Ectodermal cell (in vitro differentiated cells): Measurements from ENCODE around the gene NRG3.

Experiments
- H3K27ac ChIP-seq: 2 replicates; pipeline ENCODE4 v1.7.0; 2013; ENCODE audit warnings: mild to moderate bottlenecking, low read depth, low read length; ENCODE audit not compliant: insufficient read depth, poor library complexity, severe bottlenecking
- H3K27me3 ChIP-seq: 2 replicates; pipeline ENCODE4 v1.7.0; 2013; ENCODE audit warnings: mild to moderate bottlenecking, low read length; ENCODE audit not compliant: insufficient read depth, control insufficient read depth, poor library complexity, severe bottlenecking
- H3K36me3 ChIP-seq: one replicate; pipeline ENCODE4 v1.7.0; 2013; ENCODE audit warnings: low read length; ENCODE audit not compliant: control insufficient read depth, insufficient read depth
- H3K4me1 ChIP-seq: one replicate; pipeline ENCODE4 v1.7.0; 2013; ENCODE audit warnings: low read length; ENCODE audit not compliant: control insufficient read depth, insufficient read depth
- H3K4me3 ChIP-seq: 2 replicates; pipeline ENCODE4 v1.7.0; 2013; ENCODE audit warnings: low read depth, low read length, control low read depth; ENCODE audit not compliant: insufficient read depth
- H3K9me3 ChIP-seq: 2 replicates; pipeline ENCODE4 v1.7.0; 2013; ENCODE audit warnings: mild to moderate bottlenecking, low read length, moderate library complexity; ENCODE audit not compliant: control insufficient read depth
- WGBS, 2 experiments: methylation state at CpG; one replicate each; pipeline ENCODE4 v1.1.7; 2013; ENCODE audit warnings: missing lambda C conversion rate in 2 of 2; 5-methylcytosine and 5-hydroxymethylcytosine counted together

The NRG3 gene

GRCh38 chr10:82463614-82464013 is 588.6 kb downstream of the NRG3 start:
- no peaks in the 10 kb centered on the region for H3K36me3 ChIP-seq
- no peak overlapping the region for H3K27ac ChIP-seq
- no peaks in the 10 kb centered on the region for H3K9me3 ChIP-seq
- WGBS, 2 experiments: 92 to 96% methylated on average over 1 of the region's 1 CpG
- no peak overlapping the region for H3K4me3 ChIP-seq
- H3K27me3 ChIP-seq: no peaks in the 10 kb centered on the region
- peaks cover 7% of the 10 kb centered on the region for H3K4me1 ChIP-seq

- no peaks in the 10 kb centered on the region for H3K9me3 ChIP-seq
- no peaks in the 10 kb centered on the region for H3K27me3 ChIP-seq
- H3K4me1 ChIP-seq: peaks cover 14% of the 10 kb centered on the region
- H3K36me3 ChIP-seq: no peaks in the 10 kb centered on the region
- WGBS, 2 experiments: 92 to 93% methylated on average over 6 of the region's 6 CpGs
- H3K4me3 ChIP-seq: no peak overlapping the region
- no peak overlapping the region for H3K27ac ChIP-seq
These were observed 589.3 kb downstream of the NRG3 start for GRCh38 chr10:82464191-82464818.

GRCh38 chr10:82464966-82465365 is 590.0 kb downstream of the NRG3 start:
- no peak overlapping the region for H3K4me3 ChIP-seq
- 90 to 91% methylated on average over 5 of the region's 5 CpGs for WGBS, 2 experiments
- no peaks in the 10 kb centered on the region for H3K36me3 ChIP-seq
- no peaks in the 10 kb centered on the region for H3K27me3 ChIP-seq
- H3K9me3 ChIP-seq: no peaks in the 10 kb centered on the region
- no peak overlapping the region for H3K27ac ChIP-seq
- peaks cover 15% of the 10 kb centered on the region for H3K4me1 ChIP-seq

GRCh38 chr10:82468453-82468852 is 593.5 kb downstream of the NRG3 start:
- Histone ChIP-seq H3K27ac (peak overlapping the region; percentile 20), H3K36me3 (no peaks in the 10 kb centered on the region), H3K9me3 (no peaks in the 10 kb centered on the region), H3K27me3 (no peaks in the 10 kb centered on the region), H3K4me3 (no peak overlapping the region), H3K4me1 (peaks cover 15% of the 10 kb centered on the region)
- 70 to 75% methylated on average over 1 of the region's 1 CpG for WGBS, 2 experiments

GRCh38 chr10:82472406-82473335 is 597.7 kb downstream of the NRG3 start:
- no peaks in the 10 kb centered on the region for H3K27me3 ChIP-seq
- no peaks in the 10 kb centered on the region for H3K36me3 ChIP-seq
- no peak overlapping the region for H3K27ac ChIP-seq
- H3K4me3 ChIP-seq: no peak overlapping the region
- peaks cover 15% of the 10 kb centered on the region for H3K4me1 ChIP-seq
- WGBS, 2 experiments: 82% methylated on average over 5 of the region's 5 CpGs
- no peaks in the 10 kb centered on the region for H3K9me3 ChIP-seq

GRCh38 chr10:82477776-82478175 is 602.8 kb downstream of the NRG3 start:
- Histone ChIP-seq H3K4me3 (no peak overlapping the region), H3K27ac (no peak overlapping the region), H3K27me3 (no peaks in the 10 kb centered on the region), H3K9me3 (no peaks in the 10 kb centered on the region), H3K4me1 (no peaks in the 10 kb centered on the region), H3K36me3 (no peaks in the 10 kb centered on the region)
- WGBS, 2 experiments: 65 to 70% methylated on average over 3 to 4 of the region's 4 CpGs

GRCh38 chr10:82492647-82493046 is 617.7 kb downstream of the NRG3 start:
- no peaks in the 10 kb centered on the region for H3K27me3 ChIP-seq
- WGBS, 2 experiments: 92 to 93% methylated on average over 2 of the region's 2 CpGs
- H3K27ac ChIP-seq: no peak overlapping the region
- H3K9me3 ChIP-seq: no peaks in the 10 kb centered on the region
- H3K36me3 ChIP-seq: no peaks in the 10 kb centered on the region
- H3K4me1 ChIP-seq: no peaks in the 10 kb centered on the region
- no peak overlapping the region for H3K4me3 ChIP-seq

GRCh38 chr10:82496114-82496513 is 621.1 kb downstream of the NRG3 start:
- H3K27ac ChIP-seq: no peak overlapping the region
- H3K27me3 ChIP-seq: no peaks in the 10 kb centered on the region
- H3K4me3 ChIP-seq: no peak overlapping the region
- whole genome bisulfite sequencing, 2 experiments: 94% methylated on average over 1 of the region's 1 CpG; no CpG with 5 or more reads in 1 of the 2 experiments
- H3K4me1 ChIP-seq: no peaks in the 10 kb centered on the region
- H3K9me3 ChIP-seq: no peaks in the 10 kb centered on the region
- H3K36me3 ChIP-seq: no peaks in the 10 kb centered on the region

- no peak overlapping the region for H3K4me3 ChIP-seq
- H3K9me3 ChIP-seq: no peaks in the 10 kb centered on the region
- H3K36me3 ChIP-seq: no peaks in the 10 kb centered on the region
- H3K4me1 ChIP-seq: no peaks in the 10 kb centered on the region
- WGBS, 2 experiments: 83% methylated on average over 1 of the region's 2 CpGs
- no peaks in the 10 kb centered on the region for H3K27me3 ChIP-seq
- no peak overlapping the region for H3K27ac ChIP-seq
These were observed 622.4 kb downstream of the NRG3 start for GRCh38 chr10:82497439-82497838.

GRCh38 chr10:82498976-82499375 is 624.0 kb downstream of the NRG3 start:
- no peaks in the 10 kb centered on the region for H3K27me3 ChIP-seq
- H3K36me3 ChIP-seq: no peaks in the 10 kb centered on the region
- no peak overlapping the region for H3K27ac ChIP-seq
- H3K9me3 ChIP-seq: no peaks in the 10 kb centered on the region
- H3K4me1 ChIP-seq: no peaks in the 10 kb centered on the region
- H3K4me3 ChIP-seq: no peak overlapping the region
